DOHH2 (cell line): ENCODE measurements around the gene CALHM4.

Experiments
- CTCF ChIP-seq: fragments of 200-600 bp; sonication (generic); IDR thresholded peaks from one replicate; pipeline ENCODE4 v1.5.1; 2014; ENCODE audit warnings: antibody characterized with exemption, mild to moderate bottlenecking, low read depth, low read length; ENCODE audit not compliant: poor library complexity, severe bottlenecking
- EZH2phosphoT487 ChIP-seq: fragments of 200-600 bp; sonication (generic); IDR thresholded peaks from 2 replicates; pipeline ENCODE4 v1.6.1; 2017; ENCODE audit warnings: borderline replicate concordance, mild to moderate bottlenecking, antibody characterized with exemption, low read length, moderate library complexity, mixed read lengths

- no peak for TF ChIP-seq CTCF
- TF ChIP-seq EZH2phosphoT487: no peak
Measured at GRCh38 chr6:116543149-116543548, 10.4 kb upstream of the CALHM4 start.
